SU-DHL-6 (cell line): ENCODE results near the gene SYNJ2.

ENCODE experiments used
- H2AFZ ChIP-seq: fragments of 200-600 bp; sonication (generic); 2 replicates; pipeline ENCODE4 v1.6.1; 2014; ENCODE audit warnings: low read depth, mild to moderate bottlenecking, moderate library complexity, mixed read lengths, antibody characterized with exemption, low read length; ENCODE audit not compliant: severe bottlenecking
- H3F3A ChIP-seq: fragments of 200-600 bp; shearing (Covaris generic); 2 replicates; pipeline ENCODE4 v1.6.0; 2016; ENCODE audit warnings: antibody characterized with exemption, mild to moderate bottlenecking; ENCODE audit not compliant: insufficient read depth
- H3K27ac ChIP-seq: fragments of 200-600 bp; sonication (generic); 2 replicates; pipeline ENCODE4 v1.5.1; 2016; ENCODE audit warnings: low read depth, mild to moderate bottlenecking, low read length, moderate library complexity, mixed read lengths
- H3K27me3 ChIP-seq: fragments of 200-600 bp; sonication (generic), shearing (Covaris generic); 2 replicates; pipeline ENCODE4 v1.6.0; 2014; ENCODE audit warnings: mild to moderate bottlenecking, low read length
- H3K36me3 ChIP-seq: fragments of 200-600 bp; sonication (generic); 2 replicates; pipeline ENCODE4 v1.6.1; 2014; ENCODE audit warnings: mild to moderate bottlenecking, low read length, mixed read lengths
- H3K4me2 ChIP-seq: fragments of 300-600, 200-600 bp; shearing (Covaris generic), sonication (generic); 2 replicates; pipeline ENCODE4 v1.6.0; 2014; ENCODE audit warnings: low read length, low read depth, mild to moderate bottlenecking; ENCODE audit not compliant: poor library complexity, severe bottlenecking
- H3K4me3 ChIP-seq: fragments of 200-600 bp; sonication (generic); 2 replicates; pipeline ENCODE4 v1.5.1; 2014; ENCODE audit warnings: antibody characterized with exemption, low read length, mild to moderate bottlenecking, mixed read lengths; ENCODE audit not compliant: insufficient read depth, poor library complexity, severe bottlenecking
- H3K79me2 ChIP-seq: fragments of 200-600 bp; sonication (generic); 2 replicates; pipeline ENCODE4 v1.6.1; 2014; ENCODE audit warnings: mild to moderate bottlenecking, low read length, moderate library complexity; ENCODE audit not compliant: insufficient read depth
- H3K9ac ChIP-seq: fragments of 200-600 bp; sonication (generic); 2 replicates; pipeline ENCODE4 v1.7.0; 2014; ENCODE audit warnings: mild to moderate bottlenecking, low read length
- H3K9me2 ChIP-seq: fragments of 200-600 bp; sonication (generic); replicated peaks from 2 replicates; pipeline ENCODE4 v1.6.1; 2014; ENCODE audit warnings: low read length; ENCODE audit not compliant: insufficient read depth
- H3K9me3 ChIP-seq: fragments of 200-600 bp; sonication (generic); 2 replicates; pipeline ENCODE4 v1.6.1; 2014; ENCODE audit warnings: low read length, mixed read lengths; ENCODE audit not compliant: insufficient read depth
- H4K20me1 ChIP-seq: fragments of 200-600 bp; sonication (generic); 2 replicates; pipeline ENCODE4 v1.6.1; 2014; ENCODE audit warnings: low read depth, mild to moderate bottlenecking, antibody characterized with exemption, low read length, moderate library complexity, mixed read lengths
- CTCF ChIP-seq: fragments of 200-600 bp; sonication (generic); IDR thresholded peaks from one replicate; pipeline ENCODE4 v1.5.1; 2017; ENCODE audit warnings: antibody characterized with exemption, mild to moderate bottlenecking, low read length, moderate library complexity; ENCODE audit not compliant: insufficient read depth, poor library complexity, severe bottlenecking
- EZH2phosphoT487 ChIP-seq: fragments of 200-600 bp; sonication (generic), shearing (Covaris generic); conservative IDR thresholded peaks from 2 replicates; pipeline ENCODE4 v1.6.1; 2018; ENCODE audit warnings: mild to moderate bottlenecking, antibody characterized with exemption, low read length, moderate library complexity, mixed read lengths

Gene SYNJ2

GRCh38 chr6:158066136-158066781 lies 84.6 kb downstream of the SYNJ2 start:
- no peak overlapping the region for H3K27ac ChIP-seq
- no peaks in the 10 kb centered on the region for H3K27me3 ChIP-seq
- H3K4me2 ChIP-seq: no peak overlapping the region
- H4K20me1 ChIP-seq: no peaks in the 10 kb centered on the region
- H3K79me2 ChIP-seq: no peaks in the 10 kb centered on the region
- H3K4me3 ChIP-seq: no peak overlapping the region
- H3K9me3 ChIP-seq: no peaks in the 10 kb centered on the region
- no peaks in the 10 kb centered on the region for H3K36me3 ChIP-seq
- no peaks in the 10 kb centered on the region for H3F3A ChIP-seq
- no peak overlapping the region for H3K9ac ChIP-seq
- TF ChIP-seq CTCF: no peak
- TF ChIP-seq EZH2phosphoT487: no peak
- no peak overlapping the region for H2AFZ ChIP-seq
- no peaks in the 10 kb centered on the region for H3K9me2 ChIP-seq

GRCh38 chr6:158067436-158068015 lies 85.9 kb downstream of the SYNJ2 start:
- Histone ChIP-seq H2AFZ (no peak overlapping the region), H3K27ac (no peak overlapping the region), H3K9ac (no peak overlapping the region), H3K9me2 (no peaks in the 10 kb centered on the region), H3K36me3 (no peaks in the 10 kb centered on the region), H4K20me1 (no peaks in the 10 kb centered on the region), H3K4me2 (no peak overlapping the region), H3K27me3 (no peaks in the 10 kb centered on the region), H3K4me3 (no peak overlapping the region), H3K79me2 (no peaks in the 10 kb centered on the region), H3K9me3 (no peaks in the 10 kb centered on the region), H3F3A (no peaks in the 10 kb centered on the region)
- TF ChIP-seq CTCF (no peak), EZH2phosphoT487 (no peak)

GRCh38 chr6:158068156-158068892 lies 86.7 kb downstream of the SYNJ2 start:
- Histone ChIP-seq H3K9ac (no peak overlapping the region), H3K27ac (no peak overlapping the region)
- TF ChIP-seq EZH2phosphoT487 (no peak), CTCF (no peak)

More at GRCh38 chr6:158068156-158068892, 86.7 kb downstream of the SYNJ2 start:
- H4K20me1 ChIP-seq: no peaks in the 10 kb centered on the region
- H3K27me3 ChIP-seq: no peaks in the 10 kb centered on the region
- no peaks in the 10 kb centered on the region for H3K9me3 ChIP-seq
- H3F3A ChIP-seq: no peaks in the 10 kb centered on the region
- H3K36me3 ChIP-seq: no peaks in the 10 kb centered on the region
- no peaks in the 10 kb centered on the region for H3K79me2 ChIP-seq
- H3K4me2 ChIP-seq: no peak overlapping the region
- no peaks in the 10 kb centered on the region for H3K9me2 ChIP-seq
- no peak overlapping the region for H2AFZ ChIP-seq
- H3K4me3 ChIP-seq: no peak overlapping the region
